GM12892 (cell line): ENCODE measurements around the gene HOXB9.
A peak's percentile ranks its signal among the peaks of the same experiment; 100 is the strongest.

Source experiments
- DNase-seq: peaks from one replicate; pipeline ENCODE4 v3.0.0; 2011; ENCODE audit not compliant: insufficient read length
- FAIRE-seq: peaks from 2 replicates; lab custom pipeline; 2011; peaks lifted over from hg19 to GRCh38; lab: Jason Lieb, UNC
- POLR2A ChIP-seq: IDR thresholded peaks from 2 replicates; pipeline ENCODE4 v1.6.1; 2011; ENCODE audit warnings: low read depth, low read length, control low read depth
- POLR2AphosphoS5 ChIP-seq: IDR thresholded peaks from 2 replicates; pipeline ENCODE4 v1.6.1; 2011; ENCODE audit warnings: low read depth, low read length, control low read depth
- TAF1 ChIP-seq: IDR thresholded peaks from 2 replicates; pipeline ENCODE4 v1.6.1; 2011; ENCODE audit warnings: low read depth, mild to moderate bottlenecking, control low read depth, low read length, borderline replicate concordance

The HOXB9 gene

DNA sequence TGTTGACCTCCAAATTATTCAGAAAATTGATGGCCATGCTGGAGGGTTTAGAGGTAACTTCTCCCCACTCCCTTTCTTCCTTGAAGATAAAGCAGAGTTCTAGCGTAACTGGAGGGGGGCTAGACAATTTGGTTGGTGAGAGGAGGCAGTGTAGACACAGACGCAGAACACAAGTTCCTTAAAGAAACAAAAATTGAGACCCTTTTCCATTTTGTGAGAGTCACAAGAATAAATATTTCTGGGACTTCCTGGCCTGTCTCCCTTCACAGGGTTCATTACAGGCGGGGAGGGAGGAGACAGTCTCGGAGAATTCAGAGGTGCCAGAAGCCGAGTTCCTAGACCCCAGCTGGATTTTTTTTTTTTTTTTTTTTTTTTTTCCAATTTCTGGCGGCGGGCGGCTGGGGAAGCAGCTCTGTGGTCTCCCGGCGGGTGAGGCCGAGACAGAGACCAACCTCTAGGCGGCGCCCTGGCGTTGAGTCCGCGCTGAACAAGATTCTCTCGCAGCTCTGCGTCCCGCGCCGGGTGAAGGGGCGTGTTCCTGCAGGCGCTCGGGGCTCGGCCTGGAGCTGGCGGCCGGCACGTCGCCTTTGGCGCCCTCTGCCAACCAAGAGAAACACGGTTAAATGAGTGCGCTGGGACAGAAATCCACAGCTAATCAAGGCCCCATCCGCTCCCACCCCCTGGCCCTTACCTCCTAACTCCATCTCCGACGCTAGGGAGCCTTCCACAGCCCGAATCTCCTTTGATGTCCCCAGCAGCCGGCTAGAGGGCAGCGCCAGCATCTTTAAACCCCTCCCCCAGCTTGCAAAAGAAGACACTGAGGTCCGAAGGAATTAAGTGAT is 10.2 kb upstream of the HOXB9 start:
- TF ChIP-seq POLR2A: no peak
- TF ChIP-seq TAF1: no peak
- no peak for TF ChIP-seq POLR2AphosphoS5
- peak; percentile 84 for DNase-seq
- FAIRE-seq: peak; percentile 14

DNA sequence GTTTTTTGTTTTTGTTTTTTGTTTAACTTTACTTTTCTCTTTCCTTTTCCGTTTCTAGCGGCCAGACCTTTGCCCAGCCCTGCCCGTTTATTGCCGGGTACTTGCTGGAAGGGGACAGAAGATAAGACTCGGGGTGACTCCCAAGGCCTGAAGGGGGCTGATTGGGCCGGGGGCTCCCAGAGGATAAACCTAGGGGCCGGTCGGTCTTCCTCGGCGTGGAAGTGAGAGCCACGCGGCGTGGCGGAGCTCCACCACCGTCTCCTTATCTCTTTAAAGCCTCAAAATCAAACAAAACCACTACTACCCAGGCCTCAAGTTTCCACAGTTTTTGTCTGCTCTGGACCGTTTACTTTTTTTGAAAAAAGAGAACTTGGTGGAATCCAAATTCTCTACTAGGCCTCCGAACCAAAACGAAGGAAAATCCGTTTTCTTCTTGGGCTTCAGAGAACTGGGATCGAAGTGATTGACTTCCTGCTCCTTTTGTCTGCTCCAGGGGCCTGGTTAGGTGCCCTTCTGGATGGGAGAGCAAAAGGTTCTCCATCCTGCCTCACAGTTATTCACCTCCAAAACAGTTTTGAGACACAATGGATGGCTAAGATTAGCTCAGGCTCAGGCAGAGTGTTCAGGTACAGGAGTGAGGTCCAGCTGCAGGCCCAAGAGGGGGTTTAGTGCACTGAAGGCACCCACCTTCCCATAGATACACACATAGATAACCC is 8.5 kb upstream of the HOXB9 start:
- TF ChIP-seq TAF1 (no peak), POLR2AphosphoS5 (no peak), POLR2A (no peak)
- DNase-seq (no peak), FAIRE-seq (no peak)

DNA sequence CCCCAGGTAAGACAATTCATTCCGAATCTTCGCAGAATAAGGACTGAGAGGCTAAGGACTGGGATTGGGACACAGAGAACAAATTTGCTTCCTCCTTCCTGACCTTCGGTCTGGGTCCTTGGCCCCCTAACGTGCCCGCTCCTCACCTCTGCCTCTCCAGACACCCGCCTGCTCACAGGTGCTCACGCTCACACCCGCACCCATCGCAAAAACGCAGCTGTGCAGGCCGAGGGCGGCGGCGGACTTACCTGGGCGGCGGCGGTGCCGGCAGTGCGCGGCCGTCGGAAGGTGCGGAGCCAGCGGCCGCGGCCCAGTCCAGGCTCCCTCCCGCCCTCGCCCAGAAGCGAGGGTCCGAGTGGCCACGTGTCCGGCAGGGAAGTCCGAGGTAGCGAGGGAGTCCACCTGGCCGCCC is 7.1 kb upstream of the HOXB9 start:
- no peak for FAIRE-seq
- DNase-seq: no peak
- TF ChIP-seq POLR2A: no peak
- no peak for TF ChIP-seq POLR2AphosphoS5
- TF ChIP-seq TAF1: no peak

DNA sequence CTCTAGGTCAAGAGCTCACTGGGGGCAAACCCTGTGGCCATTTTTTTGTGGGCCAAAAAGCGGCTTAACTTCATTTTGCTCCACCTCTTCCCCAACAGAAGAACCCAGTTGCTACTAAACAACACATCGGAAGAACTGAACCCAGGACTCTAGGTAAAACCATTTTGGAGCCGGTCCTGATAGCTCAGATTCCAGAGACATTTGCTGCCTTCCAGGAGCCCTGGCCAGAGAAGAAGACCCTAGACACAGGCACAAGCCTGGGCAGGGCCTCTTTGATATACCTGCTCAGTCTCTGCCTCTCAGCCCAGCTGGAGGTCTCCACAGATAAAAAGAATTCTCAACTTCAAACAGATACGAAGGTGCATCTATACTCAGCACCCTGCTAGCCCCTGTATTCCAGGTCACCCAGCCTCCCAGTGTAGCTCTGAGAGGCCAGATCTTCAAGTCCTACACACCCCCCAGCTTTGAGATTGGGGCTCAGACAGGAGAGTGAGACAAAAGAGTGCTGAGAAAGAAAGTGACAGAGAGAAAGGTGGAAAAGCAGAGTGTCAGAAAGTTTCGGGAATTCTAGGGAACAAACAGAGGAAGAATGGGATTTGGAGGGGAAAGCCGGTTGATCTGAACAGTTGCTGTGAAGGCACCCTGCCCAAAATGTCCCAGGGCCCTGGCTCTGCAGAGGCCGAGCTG is 6.6 kb upstream of the HOXB9 start:
- DNase-seq (no peak), FAIRE-seq (no peak)
- TF ChIP-seq TAF1 (no peak), POLR2AphosphoS5 (no peak), POLR2A (no peak)

DNA sequence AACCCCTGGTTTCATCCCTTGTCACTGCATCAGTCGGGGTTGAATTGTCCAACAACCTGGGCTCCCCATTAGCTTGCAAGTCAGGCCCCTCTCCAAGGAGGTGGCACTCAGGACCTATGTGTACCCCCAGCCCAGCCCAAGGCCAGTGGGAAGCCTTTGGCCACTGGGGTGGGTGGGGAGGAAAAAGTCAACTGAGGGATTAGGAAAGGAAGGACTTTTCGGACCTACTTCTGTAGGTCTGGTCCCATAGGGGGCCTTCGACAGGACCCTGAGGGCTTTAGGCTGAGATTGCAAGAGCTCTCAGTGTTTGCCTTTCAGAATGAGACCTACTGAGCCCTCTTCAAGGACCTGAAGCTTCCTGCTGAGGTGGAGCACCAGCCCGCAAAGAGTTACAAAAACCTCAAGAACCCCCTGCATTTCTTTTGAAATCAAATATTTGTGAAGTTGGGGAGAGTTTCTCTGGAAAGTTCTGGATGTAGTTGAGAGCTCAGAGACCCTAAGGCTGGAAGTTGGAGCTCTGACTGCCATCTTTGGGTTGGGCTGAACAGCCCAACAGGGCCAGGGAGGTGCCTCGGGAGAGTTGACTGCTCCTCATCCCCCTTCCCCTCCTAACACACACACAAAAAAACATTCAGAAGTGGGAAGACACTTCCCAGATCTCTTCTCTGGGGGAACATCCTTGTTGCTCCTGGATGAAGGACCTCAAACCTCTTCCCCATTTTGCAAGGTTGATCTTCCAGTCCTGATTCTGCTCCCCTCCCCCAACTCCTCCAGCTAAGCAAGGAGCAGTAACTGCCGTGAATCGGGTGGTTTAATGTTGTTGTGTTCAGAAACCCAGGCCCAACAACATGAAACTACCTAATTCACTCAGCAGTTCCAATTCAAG is 5.8 kb upstream of the HOXB9 start:
- FAIRE-seq: peak; percentile 91
- TF ChIP-seq TAF1 (no peak), POLR2A (no peak), POLR2AphosphoS5 (no peak)
- DNase-seq: no peak

DNA sequence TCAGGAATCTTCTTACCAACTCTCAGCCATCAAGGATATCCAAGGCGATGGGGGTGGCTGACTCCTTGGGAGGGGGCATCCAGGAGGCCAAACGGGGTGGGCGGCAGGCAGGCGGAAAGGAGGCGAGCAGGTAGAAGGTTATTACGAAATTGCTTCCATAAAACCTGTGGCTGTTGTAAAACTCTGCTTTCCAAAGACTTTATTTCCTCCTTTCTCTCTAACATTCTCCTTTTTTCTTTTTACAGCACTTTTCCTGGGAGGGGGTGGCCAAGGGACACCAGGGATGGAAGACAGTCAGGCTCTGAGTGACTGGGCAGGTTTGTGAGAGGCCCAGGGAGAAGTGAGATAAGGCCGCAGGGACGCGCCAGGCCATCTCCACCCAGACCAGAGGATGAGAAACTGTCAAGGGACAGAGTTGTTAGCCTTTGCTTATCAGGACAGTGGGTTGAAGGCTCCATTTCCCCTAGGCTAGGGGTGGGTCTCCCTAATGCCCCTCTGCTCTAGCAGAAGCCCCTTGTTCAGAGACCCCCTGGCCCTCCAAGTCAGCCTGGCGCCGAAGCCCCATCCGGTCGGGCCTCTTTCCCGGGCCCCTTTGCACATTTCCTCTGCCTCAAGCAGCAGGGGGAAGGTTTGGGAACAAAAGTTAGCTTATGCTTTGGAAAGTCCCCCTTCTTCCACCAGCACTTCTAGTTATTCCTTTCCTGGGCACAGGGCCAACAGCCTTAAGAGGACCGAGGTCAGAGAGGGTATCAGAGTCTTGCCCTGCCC is 5.0 kb upstream of the HOXB9 start:
- no peak for TF ChIP-seq TAF1
- TF ChIP-seq POLR2AphosphoS5: no peak
- no peak for TF ChIP-seq POLR2A
- no peak for FAIRE-seq
- no peak for DNase-seq

DNA sequence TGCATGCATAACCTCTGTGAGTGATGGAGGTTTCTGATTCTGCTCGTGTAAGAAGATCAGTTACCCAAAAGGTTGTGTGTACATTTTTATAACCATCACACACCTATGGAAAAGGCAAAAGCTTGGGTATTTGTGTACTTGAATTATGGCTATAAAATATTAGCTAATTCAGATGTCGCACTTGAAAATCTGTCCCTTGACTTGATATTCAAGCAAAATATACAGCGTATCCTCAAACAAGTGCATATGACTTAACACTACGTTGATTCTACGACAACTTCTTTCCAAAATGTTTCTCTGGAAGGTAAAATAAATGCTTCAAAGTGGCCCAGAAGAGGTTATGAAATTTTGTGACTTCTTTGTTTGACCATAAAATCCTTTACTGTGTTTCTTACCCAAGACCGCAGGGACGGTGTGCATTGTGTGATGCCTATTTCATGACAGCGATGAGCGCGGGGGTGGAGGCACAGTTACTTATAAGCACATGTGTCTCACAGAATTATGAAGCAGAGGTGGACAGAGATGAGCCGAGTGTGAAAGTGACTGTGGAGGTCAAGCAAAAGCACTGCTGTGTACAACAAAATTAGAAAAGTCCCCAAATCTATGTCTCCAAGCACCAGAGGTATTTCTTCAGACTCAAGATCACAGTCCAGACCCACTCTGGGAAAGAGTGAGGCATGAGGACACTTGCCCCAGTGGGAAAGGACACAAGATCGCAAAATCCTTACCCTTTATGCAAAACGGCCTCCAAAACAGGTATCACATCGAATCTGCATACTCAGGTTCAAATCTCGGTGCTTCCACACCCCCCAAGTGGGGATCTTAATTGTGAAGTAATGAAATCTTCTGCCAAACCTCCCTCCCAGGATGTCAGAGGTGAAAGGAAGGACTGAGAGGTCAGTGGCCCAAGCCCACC is 4.1 kb upstream of the HOXB9 start:
- FAIRE-seq (no peak), DNase-seq (no peak)
- TF ChIP-seq TAF1 (no peak), POLR2AphosphoS5 (no peak), POLR2A (no peak)

DNA sequence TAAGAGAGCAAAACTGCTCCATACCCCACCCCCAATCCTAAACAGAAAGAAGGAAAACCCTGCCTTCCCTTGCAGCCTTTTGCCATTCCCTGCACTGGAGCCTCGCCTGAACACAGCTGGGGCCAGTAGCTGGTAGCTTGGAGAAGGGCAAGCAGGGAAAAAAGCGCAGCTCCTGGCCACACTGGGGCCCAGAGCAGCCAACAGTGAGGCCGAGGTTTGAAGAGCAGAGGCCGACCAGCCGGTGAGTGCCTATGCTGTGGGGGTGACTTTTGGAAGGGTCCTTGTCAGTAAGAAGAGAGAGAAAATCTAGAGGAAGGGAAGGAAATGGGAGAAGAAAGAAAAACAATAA is 3.2 kb upstream of the HOXB9 start:
- DNase-seq: no peak
- no peak for FAIRE-seq
- TF ChIP-seq TAF1: no peak
- no peak for TF ChIP-seq POLR2A
- TF ChIP-seq POLR2AphosphoS5: no peak

DNA sequence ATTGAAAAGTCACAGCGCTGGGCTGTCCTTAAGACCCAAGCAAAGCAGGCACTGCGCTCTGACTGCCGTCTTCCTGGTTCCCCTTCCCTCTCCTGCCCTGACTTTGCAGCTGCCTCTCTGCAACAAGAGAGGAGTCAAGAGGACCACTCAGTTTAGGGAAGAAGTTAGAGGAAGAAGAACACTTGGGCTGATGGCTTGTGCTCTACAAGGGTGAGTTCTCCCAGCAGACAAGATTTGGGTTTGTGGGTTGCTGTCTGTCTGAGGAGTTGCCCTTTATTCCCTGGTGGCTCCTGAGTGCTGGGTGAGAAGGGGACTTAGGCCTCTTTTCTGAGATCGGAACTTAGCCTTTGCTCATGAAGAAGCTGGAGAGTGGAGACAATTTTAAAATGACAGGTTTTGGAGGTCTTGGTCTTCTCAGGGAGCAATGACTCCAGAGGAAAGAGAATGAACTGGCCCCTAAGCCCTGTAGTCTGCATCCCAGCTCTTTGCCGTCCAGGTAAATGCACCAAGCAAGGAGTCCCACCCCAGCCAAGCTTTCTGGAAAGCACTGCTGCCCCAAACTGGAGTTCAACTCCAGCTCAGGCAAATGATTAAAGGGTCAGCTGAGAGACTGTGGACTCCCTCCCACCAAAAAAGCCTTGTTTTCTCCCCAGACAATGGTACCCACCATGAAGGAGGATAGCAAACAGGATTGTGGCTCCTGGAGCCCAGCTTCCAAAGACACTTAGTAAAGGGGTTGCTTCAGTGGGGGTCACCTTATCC is 2.7 kb upstream of the HOXB9 start:
- TF ChIP-seq POLR2A (no peak), TAF1 (no peak), POLR2AphosphoS5 (no peak)
- FAIRE-seq: no peak
- DNase-seq: no peak
